ENCODE data around the gene VAV1.
"Not testable (repeated sequence)": the region's sequence is repeated elsewhere in the genome, so short reads cannot be mapped to it uniquely, and the experiment has no call there.

The VAV1 gene

GRCh38 chr19:6826281-6826920, 53.9 kb downstream of the VAV1 start:
- no peaks in the 10 kb centered on the region for H3K9me3 ChIP-seq (ENCODE audit: insufficient read depth, low read length, severe bottlenecking)
- ATAC-seq (ENCODE audit: insufficient read depth, low read depth), result no peak
- H3K27me3 ChIP-seq (ENCODE audit: insufficient read depth, low read length, poor library complexity), result no peaks in the 10 kb centered on the region
- H3K9ac ChIP-seq (ENCODE audit: low read depth, low read length), result no peak overlapping the region
- no peak overlapping the region for H3K4me2 ChIP-seq (ENCODE audit: insufficient read depth, low read length)
- H4K20me1 ChIP-seq (ENCODE audit: insufficient read depth, low read length), result no peaks in the 10 kb centered on the region; the same call in 1 of the 2 replicates
- H3K27ac ChIP-seq (ENCODE audit: low read length), result no peak overlapping the region
- H3K79me2 ChIP-seq (ENCODE audit: insufficient read depth, low read length), result no peaks in the 10 kb centered on the region
- no peak overlapping the region for H3K4me3 ChIP-seq (ENCODE audit: low read depth in 1 of 2, low read length in 2 of 2)
- peaks cover 75% of the 10 kb centered on the region for H3K36me3 ChIP-seq (ENCODE audit: insufficient read depth, low read length)
- TF ChIP-seq CTCF (IDR thresholded peaks at IDR 0.05; ENCODE audit: borderline replicate concordance, extremely low read depth, low read length, poor library complexity, severe bottlenecking) (no peak), EZH2 (IDR thresholded peaks at IDR 0.05; ENCODE audit: borderline replicate concordance, low read depth, low read length, severe bottlenecking) (no peak)
- H3K4me1 ChIP-seq (ENCODE audit: insufficient read depth, low read length), result no peaks in the 10 kb centered on the region
- DNase-seq, result no peak
- H2AFZ ChIP-seq (ENCODE audit: low read depth, low read length), result no peak overlapping the region

GRCh38 chr19:6828306-6828697, 55.8 kb downstream of the VAV1 start:
- no peak overlapping the region for H3K27ac ChIP-seq (ENCODE audit: low read length)
- H3K4me1 ChIP-seq (ENCODE audit: insufficient read depth, low read length), result no peaks in the 10 kb centered on the region
- H3K36me3 ChIP-seq (ENCODE audit: insufficient read depth, low read length), result peaks cover 83% of the 10 kb centered on the region
- no peak overlapping the region for H3K4me2 ChIP-seq (ENCODE audit: insufficient read depth, low read length)
- H3K4me3 ChIP-seq (ENCODE audit: low read depth in 1 of 2, low read length in 2 of 2), result no peak overlapping the region
- ATAC-seq (ENCODE audit: insufficient read depth, low read depth) (no peak), DNase-seq (no peak)
- no peaks in the 10 kb centered on the region for H3K27me3 ChIP-seq (ENCODE audit: insufficient read depth, low read length, poor library complexity)
- H4K20me1 ChIP-seq (ENCODE audit: insufficient read depth, low read length), result no peaks in the 10 kb centered on the region
- H3K9me3 ChIP-seq (ENCODE audit: insufficient read depth, low read length, severe bottlenecking), result no peaks in the 10 kb centered on the region
- no peaks in the 10 kb centered on the region for H3K79me2 ChIP-seq (ENCODE audit: insufficient read depth, low read length)
- TF ChIP-seq CTCF (IDR thresholded peaks at IDR 0.05; ENCODE audit: borderline replicate concordance, extremely low read depth, low read length, poor library complexity, severe bottlenecking) (no peak), EZH2 (IDR thresholded peaks at IDR 0.05; ENCODE audit: borderline replicate concordance, low read depth, low read length, severe bottlenecking) (no peak)
- H2AFZ ChIP-seq (ENCODE audit: low read depth, low read length), result no peak overlapping the region
- no peak overlapping the region for H3K9ac ChIP-seq (ENCODE audit: low read depth, low read length)

- Histone ChIP-seq H3K27ac (ENCODE audit: low read length) (no peak overlapping the region), H3K4me2 (ENCODE audit: insufficient read depth, low read length) (no peak overlapping the region), H3K4me1 (ENCODE audit: insufficient read depth, low read length) (no peaks in the 10 kb centered on the region), H3K36me3 (ENCODE audit: insufficient read depth, low read length) (peaks cover 87% of the 10 kb centered on the region), H2AFZ (ENCODE audit: low read depth, low read length) (no peak overlapping the region), H4K20me1 (ENCODE audit: insufficient read depth, low read length) (no peaks in the 10 kb centered on the region), H3K9me3 (ENCODE audit: insufficient read depth, low read length, severe bottlenecking) (no peaks in the 10 kb centered on the region), H3K4me3 (ENCODE audit: low read depth in 1 of 2, low read length in 2 of 2) (no peak overlapping the region), H3K27me3 (ENCODE audit: insufficient read depth, low read length, poor library complexity) (no peaks in the 10 kb centered on the region), H3K79me2 (ENCODE audit: insufficient read depth, low read length) (no peaks in the 10 kb centered on the region), H3K9ac (ENCODE audit: low read depth, low read length) (no peak overlapping the region)
- ATAC-seq (ENCODE audit: insufficient read depth, low read depth), result peak; percentile 81
- DNase-seq, result peak; percentile 58
- no peak for TF ChIP-seq EZH2 (IDR thresholded peaks at IDR 0.05; ENCODE audit: borderline replicate concordance, low read depth, low read length, severe bottlenecking)
These were observed 56.5 kb downstream of the VAV1 start for GRCh38 chr19:6828698-6829633.

GRCh38 chr19:6829829-6830228, 57.3 kb downstream of the VAV1 start:
- H3K27me3 ChIP-seq (ENCODE audit: insufficient read depth, low read length, poor library complexity); H3K27ac ChIP-seq (ENCODE audit: low read length); H3K4me1 ChIP-seq (ENCODE audit: insufficient read depth, low read length); H3K4me3 ChIP-seq (ENCODE audit: low read depth in 1 of 2, low read length in 2 of 2); H2AFZ ChIP-seq (ENCODE audit: low read depth, low read length); H3K9me3 ChIP-seq (ENCODE audit: insufficient read depth, low read length, severe bottlenecking); H3K4me2 ChIP-seq (ENCODE audit: insufficient read depth, low read length); DNase-seq; H3K79me2 ChIP-seq (ENCODE audit: insufficient read depth, low read length); H3K9ac ChIP-seq (ENCODE audit: low read depth, low read length); ATAC-seq (ENCODE audit: insufficient read depth, low read depth); H4K20me1 ChIP-seq (ENCODE audit: insufficient read depth, low read length): not testable (repeated sequence)
- H3K36me3 ChIP-seq (ENCODE audit: insufficient read depth, low read length), result peaks cover 83% of the 10 kb centered on the region

GRCh38 chr19:6831084-6831483, 58.6 kb downstream of the VAV1 start:
- H2AFZ ChIP-seq (ENCODE audit: low read depth, low read length); H4K20me1 ChIP-seq (ENCODE audit: insufficient read depth, low read length); H3K9me3 ChIP-seq (ENCODE audit: insufficient read depth, low read length, severe bottlenecking); ATAC-seq (ENCODE audit: insufficient read depth, low read depth); H3K27me3 ChIP-seq (ENCODE audit: insufficient read depth, low read length, poor library complexity); H3K9ac ChIP-seq (ENCODE audit: low read depth, low read length); H3K4me1 ChIP-seq (ENCODE audit: insufficient read depth, low read length); H3K4me3 ChIP-seq (ENCODE audit: low read depth in 1 of 2, low read length in 2 of 2); DNase-seq; H3K4me2 ChIP-seq (ENCODE audit: insufficient read depth, low read length); H3K79me2 ChIP-seq (ENCODE audit: insufficient read depth, low read length); H3K27ac ChIP-seq (ENCODE audit: low read length): not testable (repeated sequence)
- H3K36me3 ChIP-seq (ENCODE audit: insufficient read depth, low read length), result peaks cover 83% of the 10 kb centered on the region

All from DND-41 (cell line).